Measurements from ENCODE around the gene TGFBR3. TPM values are rescaled to one million over a fixed set of nuclear protein-coding genes. Genes with fewer than 3 reads are reported as not detected.

Gene TGFBR3
- total and polyA plus RNA-seq, 2 experiments from 2014 or later: 46.8 to 68.3 TPM

DNA sequence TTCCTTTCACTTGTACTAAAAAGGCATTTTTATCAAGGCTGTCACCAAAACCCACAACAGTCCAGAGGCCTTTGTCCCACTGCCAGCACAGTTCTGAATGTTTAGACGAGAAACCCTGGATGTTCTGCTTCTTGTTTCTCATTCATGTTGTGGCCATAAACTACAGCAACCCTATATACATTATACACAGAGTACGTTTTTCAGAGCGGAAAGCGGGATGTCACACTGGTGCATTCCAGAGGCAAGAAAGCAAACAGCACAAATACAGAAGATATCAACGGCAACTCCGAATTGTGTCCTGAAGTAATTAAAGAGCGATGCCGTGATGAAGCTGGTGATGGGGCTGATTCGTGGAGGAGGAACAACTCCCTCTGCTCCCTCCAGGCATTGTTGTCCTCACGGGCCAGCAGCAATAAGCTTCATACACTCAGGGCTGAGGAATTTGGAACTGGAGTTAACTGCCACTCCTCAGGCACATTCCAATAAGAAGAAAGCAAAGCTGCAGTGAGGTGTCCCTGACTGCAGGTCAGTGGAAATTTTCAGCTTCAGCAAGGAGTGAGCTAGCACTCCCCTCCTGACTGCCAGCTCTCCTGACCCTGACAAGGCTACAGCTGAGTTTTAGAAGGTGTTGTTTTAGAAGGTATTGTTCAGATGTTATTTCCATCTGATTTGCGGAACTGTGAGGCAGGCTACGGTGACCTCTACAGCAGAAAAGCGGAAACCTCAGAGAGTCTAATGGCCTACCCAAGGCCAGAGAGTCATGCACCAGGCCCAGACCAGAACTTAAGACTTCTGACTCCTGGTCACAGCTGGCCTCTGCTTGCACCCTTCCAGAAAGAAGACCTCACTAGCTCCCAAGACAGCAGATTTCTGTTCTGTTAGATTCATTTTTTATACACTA lies 149.0 kb downstream of the TGFBR3 start:
- Histone ChIP-seq H3K79me2 (no peaks in the 10 kb centered on the region), H3K27ac (peak overlapping the region; percentile 90), H3K4me1 (ENCODE audit: insufficient read depth) (peaks cover 33% of the 10 kb centered on the region), H3K27me3 (no peaks in the 10 kb centered on the region), H4K20me1 (ENCODE audit: insufficient read depth, poor library complexity, severe bottlenecking) (no peaks in the 10 kb centered on the region), H3K4me3 (no peak overlapping the region), H3K36me3 (replicated peaks; ENCODE audit: insufficient read depth, low read depth) (no peaks in the 10 kb centered on the region), H3K9me2 (replicated peaks; ENCODE audit: insufficient read depth) (no peaks in the 10 kb centered on the region), H2AFZ (no peak overlapping the region), H3K4me2 (peak overlapping the region; percentile 52), H3K9me3 (ENCODE audit: low read depth) (no peaks in the 10 kb centered on the region)
- no peak for TF ChIP-seq EZH2 (IDR thresholded peaks at IDR 0.05; ENCODE audit: borderline replicate concordance)
- no peak for TF ChIP-seq CTCF (IDR thresholded peaks at IDR 0.05; ENCODE audit: poor library complexity)
- no peak for TF ChIP-seq EZH2phosphoT487 (IDR thresholded peaks at IDR 0.05; ENCODE audit: low read depth, severe bottlenecking, unreplicated experiment)
- 26% methylated on average over 13 of the region's 13 CpGs for WGBS (ENCODE audit: low lambda C conversion rate, missing lambda C conversion rate)
- DNase-seq (ENCODE audit: low spot score): peak; percentile 81

DNA sequence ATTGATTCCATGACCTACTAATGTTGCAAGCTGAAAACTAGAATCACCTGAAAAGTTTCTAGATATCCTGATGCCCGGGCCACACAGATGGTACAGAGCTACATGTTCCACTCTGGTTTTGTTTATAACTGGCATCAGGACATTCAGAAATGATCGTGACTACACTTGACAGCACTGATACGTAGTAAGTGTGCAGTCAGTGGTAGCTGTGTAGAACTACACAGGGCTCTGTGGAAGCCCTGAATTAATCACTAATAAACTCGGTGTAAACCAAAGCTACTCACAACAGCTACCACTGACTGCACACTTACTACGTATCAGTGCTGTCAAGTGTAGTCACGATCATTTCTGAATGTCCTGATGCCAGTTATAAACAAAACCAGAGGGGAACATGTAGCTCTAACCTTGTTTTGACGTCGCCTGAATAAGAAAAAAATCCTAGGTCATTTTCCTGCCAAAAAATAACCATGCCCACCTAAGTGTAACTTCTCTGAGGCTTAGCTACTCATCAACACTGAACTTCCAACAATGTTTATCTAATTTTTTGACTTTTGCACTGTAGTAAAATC lies 149.7 kb downstream of the TGFBR3 start:
- H3K36me3 ChIP-seq (replicated peaks; ENCODE audit: insufficient read depth, low read depth): no peaks in the 10 kb centered on the region
- peaks cover 33% of the 10 kb centered on the region for H3K4me1 ChIP-seq (ENCODE audit: insufficient read depth)
- no peaks in the 10 kb centered on the region for H3K9me3 ChIP-seq (ENCODE audit: low read depth)
- DNase-seq (ENCODE audit: low spot score): no peak
- TF ChIP-seq EZH2phosphoT487 (IDR thresholded peaks at IDR 0.05; ENCODE audit: low read depth, severe bottlenecking, unreplicated experiment): no peak
- no peak for TF ChIP-seq CTCF (IDR thresholded peaks at IDR 0.05; ENCODE audit: poor library complexity)
- no peak overlapping the region for H2AFZ ChIP-seq
- H3K4me2 ChIP-seq: peak overlapping the region; percentile 52
- 52% methylated on average over 8 of the region's 8 CpGs for WGBS (ENCODE audit: low lambda C conversion rate, missing lambda C conversion rate)
- H3K79me2 ChIP-seq: no peaks in the 10 kb centered on the region
- no peak overlapping the region for H3K4me3 ChIP-seq
- H3K27ac ChIP-seq: peak overlapping the region; percentile 90
- H3K9me2 ChIP-seq (replicated peaks; ENCODE audit: insufficient read depth): no peaks in the 10 kb centered on the region
- no peaks in the 10 kb centered on the region for H4K20me1 ChIP-seq (ENCODE audit: insufficient read depth, poor library complexity, severe bottlenecking)
- H3K27me3 ChIP-seq: no peaks in the 10 kb centered on the region

GRCh38 chr1:91735266-91735845 lies 150.6 kb downstream of the TGFBR3 start:
- Histone ChIP-seq H3K4me3 (no peak overlapping the region), H3K9me3 (ENCODE audit: low read depth) (no peaks in the 10 kb centered on the region), H3K79me2 (no peaks in the 10 kb centered on the region), H2AFZ (no peak overlapping the region), H3K36me3 (replicated peaks; ENCODE audit: insufficient read depth, low read depth) (no peaks in the 10 kb centered on the region), H3K9me2 (replicated peaks; ENCODE audit: insufficient read depth) (no peaks in the 10 kb centered on the region), H3K4me2 (peak overlapping the region; percentile 28), H3K27me3 (no peaks in the 10 kb centered on the region), H3K27ac (peak overlapping the region; percentile 90), H4K20me1 (ENCODE audit: insufficient read depth, poor library complexity, severe bottlenecking) (no peaks in the 10 kb centered on the region), H3K4me1 (ENCODE audit: insufficient read depth) (peaks cover 33% of the 10 kb centered on the region)
- peak; percentile 36 for DNase-seq (ENCODE audit: low spot score)
- TF ChIP-seq EZH2 (IDR thresholded peaks at IDR 0.05; ENCODE audit: borderline replicate concordance) (no peak), CTCF (IDR thresholded peaks at IDR 0.05; ENCODE audit: poor library complexity) (no peak), EZH2phosphoT487 (IDR thresholded peaks at IDR 0.05; ENCODE audit: low read depth, severe bottlenecking, unreplicated experiment) (no peak)
- WGBS (ENCODE audit: low lambda C conversion rate, missing lambda C conversion rate): 60% methylated on average over 4 of the region's 4 CpGs
